ENCODE data around the gene NELFCD. TPM values are rescaled to one million over a fixed set of nuclear protein-coding genes. Genes with fewer than 3 reads are reported as not detected.

Gene NELFCD
- total RNA-seq, 2 donors from 2014 or later, result 24.5 to 27.5 TPM

GRCh38 chr20:58998656-58999055 is 17.6 kb downstream of the NELFCD start:
- no peak for DNase-seq (ENCODE audit: low spot score)
- TF ChIP-seq CTCF (IDR thresholded peaks at IDR 0.05), result no peak
- Histone ChIP-seq H3K36me3 (peaks cover 73% of the 10 kb centered on the region), H3K27ac (no peak overlapping the region), H3K4me3 (no peak overlapping the region), H3K4me1 (peaks cover 0 to 16% of the 10 kb centered on the region in 2 donors), H3K27me3 (no peaks in the 10 kb centered on the region), H3K9me3 (no peaks in the 10 kb centered on the region)

- Histone ChIP-seq H3K36me3 (peaks cover 64% of the 10 kb centered on the region), H3K4me3 (no peak overlapping the region), H3K4me1 (peaks cover 0 to 27% of the 10 kb centered on the region in 2 donors), H3K27ac (no peak overlapping the region), H3K27me3 (no peaks in the 10 kb centered on the region), H3K9me3 (no peaks in the 10 kb centered on the region)
- DNase-seq (ENCODE audit: low spot score), result no peak
- TF ChIP-seq CTCF (IDR thresholded peaks at IDR 0.05), result no peak
Measured at GRCh38 chr20:59000326-59000725, 19.3 kb downstream of the NELFCD start.

- TF ChIP-seq CTCF (IDR thresholded peaks at IDR 0.05), result no peak
- Histone ChIP-seq H3K27me3 (no peaks in the 10 kb centered on the region), H3K27ac (no peak overlapping the region), H3K36me3 (peaks cover 57% of the 10 kb centered on the region), H3K9me3 (no peaks in the 10 kb centered on the region), H3K4me3 (no peak overlapping the region), H3K4me1 (peaks cover 0 to 33% of the 10 kb centered on the region in 2 donors)
- DNase-seq (ENCODE audit: low spot score), result no peak
Measured at GRCh38 chr20:59001068-59001448, 20.0 kb downstream of the NELFCD start.

GRCh38 chr20:59001449-59002171 is 20.6 kb downstream of the NELFCD start:
- Histone ChIP-seq H3K27me3 (no peaks in the 10 kb centered on the region), H3K9me3 (no peaks in the 10 kb centered on the region), H3K36me3 (peaks cover 51% of the 10 kb centered on the region), H3K4me3 (no peak overlapping the region), H3K4me1 (peaks cover 0 to 38% of the 10 kb centered on the region in 2 donors), H3K27ac (no peak overlapping the region)
- no peak for DNase-seq (ENCODE audit: low spot score)
- TF ChIP-seq CTCF (IDR thresholded peaks at IDR 0.05), result no peak

- no peaks in the 10 kb centered on the region for H3K9me3 ChIP-seq
- peaks cover 44% of the 10 kb centered on the region for H3K36me3 ChIP-seq
- no peak overlapping the region for H3K27ac ChIP-seq
- DNase-seq (ENCODE audit: low spot score), result no peak
- TF ChIP-seq CTCF (IDR thresholded peaks at IDR 0.05), result no peak
- H3K4me3 ChIP-seq, result no peak overlapping the region
- H3K4me1 ChIP-seq, result peaks cover 0 to 42% of the 10 kb centered on the region in 2 donors
- no peaks in the 10 kb centered on the region for H3K27me3 ChIP-seq
Measured at GRCh38 chr20:59002388-59002787, 21.3 kb downstream of the NELFCD start.

Data from right atrium auricular region (tissue), 2 donors.